Measurements from ENCODE around the gene LRRC42. TPM values are rescaled to one million over a fixed set of nuclear protein-coding genes. Genes with fewer than 3 reads are reported as not detected.

The LRRC42 gene
- total RNA-seq, 1 experiment from 2014 or later = 38.1 TPM

DNA sequence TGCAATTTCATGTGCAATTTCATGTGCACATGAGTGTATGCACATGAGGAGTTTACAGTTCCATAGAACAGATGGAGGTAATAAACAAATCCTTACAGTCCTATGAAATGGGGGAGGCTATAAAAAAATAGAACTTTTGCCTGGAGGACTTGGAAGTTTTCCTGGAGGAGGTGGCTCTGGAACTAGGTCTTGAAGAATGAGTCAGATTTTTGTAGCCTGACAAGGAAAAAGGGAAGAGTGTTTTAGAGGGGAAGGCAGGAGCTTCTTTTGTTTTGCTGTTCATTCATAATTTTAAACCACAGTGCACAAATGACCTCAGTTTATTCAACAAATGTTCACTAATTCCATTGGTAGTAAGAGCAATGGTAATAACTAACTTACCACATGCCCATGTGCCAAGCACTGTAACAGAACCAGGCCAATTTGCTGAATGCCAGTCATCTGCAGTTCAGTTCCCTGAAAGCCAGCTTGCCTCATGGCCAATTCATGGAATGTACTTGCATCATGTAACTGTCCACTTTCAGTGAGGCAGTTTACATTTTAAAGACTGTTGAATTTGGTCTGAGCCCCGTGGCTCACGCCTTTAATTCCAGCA lies 49.4 kb upstream of the LRRC42 start:
- Mint-ChIP-seq H3K27me3 (ENCODE audit: low read depth) (peaks cover 10% of the 10 kb centered on the region), H3K27ac (no peak overlapping the region), H3K4me1 (no peaks in the 10 kb centered on the region), H3K4me3 (no peak overlapping the region), H3K36me3 (no peaks in the 10 kb centered on the region), H3K9me3 (no peaks in the 10 kb centered on the region)
- ChIA-PET CTCF (interaction anchor here (0.6 kb wide), 1 partner anchor 26 kb away, joined by 5 read pairs; no protein-coding TSS in a partner anchor), POLR2A (no interaction called here)
- no peak for ATAC-seq
- TF ChIP-seq, protein P1, sequence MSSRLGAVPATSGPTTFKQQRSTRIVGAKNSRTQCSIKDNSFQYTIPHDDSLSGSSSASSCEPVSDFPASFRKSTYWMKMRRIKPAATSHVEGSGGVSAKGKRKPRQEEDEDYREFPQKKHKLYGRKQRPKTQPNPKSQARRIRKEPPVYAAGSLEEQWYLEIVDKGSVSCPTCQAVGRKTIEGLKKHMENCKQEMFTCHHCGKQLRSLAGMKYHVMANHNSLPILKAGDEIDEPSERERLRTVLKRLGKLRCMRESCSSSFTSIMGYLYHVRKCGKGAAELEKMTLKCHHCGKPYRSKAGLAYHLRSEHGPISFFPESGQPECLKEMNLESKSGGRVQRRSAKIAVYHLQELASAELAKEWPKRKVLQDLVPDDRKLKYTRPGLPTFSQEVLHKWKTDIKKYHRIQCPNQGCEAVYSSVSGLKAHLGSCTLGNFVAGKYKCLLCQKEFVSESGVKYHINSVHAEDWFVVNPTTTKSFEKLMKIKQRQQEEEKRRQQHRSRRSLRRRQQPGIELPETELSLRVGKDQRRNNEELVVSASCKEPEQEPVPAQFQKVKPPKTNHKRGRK (CRISPR knock-in tag; IDR thresholded peaks at IDR 0.05; ENCODE audit: borderline replicate concordance) = no peak
- no peak for TF ChIP-seq ZNF423 (CRISPR knock-in tag; IDR thresholded peaks at IDR 0.05)
- TF ChIP-seq ESRRA (CRISPR knock-in tag; IDR thresholded peaks at IDR 0.05; ENCODE audit: borderline replicate concordance) = no peak
- peak; percentile 34; the same call in 1 of the 2 replicates for TF ChIP-seq GABPB1 (CRISPR knock-in tag; IDR thresholded peaks at IDR 0.05)
- DNase-seq (ENCODE audit: low spot score) = no peak

- no peaks in the 10 kb centered on the region for H3K4me1 Mint-ChIP-seq
- H3K4me3 Mint-ChIP-seq = no peak overlapping the region
- no peaks in the 10 kb centered on the region for H3K36me3 Mint-ChIP-seq
- H3K27ac Mint-ChIP-seq = no peak overlapping the region
- H3K27me3 Mint-ChIP-seq (ENCODE audit: low read depth) = peaks cover 10% of the 10 kb centered on the region
- H3K9me3 Mint-ChIP-seq = no peaks in the 10 kb centered on the region
- CTCF ChIA-PET = interaction anchor here (0.9 to 1.9 kb wide), 2 partner anchors 47 to 60 kb away, joined by 3 to 4 read pairs; partner anchors contain the start of genes IFT25 and LRRC42
- DNase-seq (ENCODE audit: low spot score) = no peak
- ATAC-seq = no peak
- POLR2A ChIA-PET = no interaction called here
- TF ChIP-seq E2F5 (CRISPR knock-in tag; IDR thresholded peaks at IDR 0.05) = no peak
- TF ChIP-seq E2F1 (CRISPR knock-in tag; IDR thresholded peaks at IDR 0.05) = no peak
- TF ChIP-seq GABPB1 (CRISPR knock-in tag; IDR thresholded peaks at IDR 0.05) = no peak
- no peak for TF ChIP-seq PRDM15 (CRISPR knock-in tag; IDR thresholded peaks at IDR 0.05)
- no peak for TF ChIP-seq ZNF317 (CRISPR knock-in tag; IDR thresholded peaks at IDR 0.05; ENCODE audit: borderline replicate concordance, low read depth)
- TF ChIP-seq, protein P2, sequence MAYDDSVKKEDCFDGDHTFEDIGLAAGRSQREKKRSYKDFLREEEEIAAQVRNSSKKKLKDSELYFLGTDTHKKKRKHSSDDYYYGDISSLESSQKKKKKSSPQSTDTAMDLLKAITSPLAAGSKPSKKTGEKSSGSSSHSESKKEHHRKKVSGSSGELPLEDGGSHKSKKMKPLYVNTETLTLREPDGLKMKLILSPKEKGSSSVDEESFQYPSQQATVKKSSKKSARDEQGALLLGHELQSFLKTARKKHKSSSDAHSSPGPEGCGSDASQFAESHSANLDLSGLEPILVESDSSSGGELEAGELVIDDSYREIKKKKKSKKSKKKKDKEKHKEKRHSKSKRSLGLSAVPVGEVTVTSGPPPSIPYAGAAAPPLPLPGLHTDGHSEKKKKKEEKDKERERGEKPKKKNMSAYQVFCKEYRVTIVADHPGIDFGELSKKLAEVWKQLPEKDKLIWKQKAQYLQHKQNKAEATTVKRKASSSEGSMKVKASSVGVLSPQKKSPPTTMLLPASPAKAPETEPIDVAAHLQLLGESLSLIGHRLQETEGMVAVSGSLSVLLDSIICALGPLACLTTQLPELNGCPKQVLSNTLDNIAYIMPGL (CRISPR knock-in tag; IDR thresholded peaks at IDR 0.05) = no peak
- no peak for TF ChIP-seq CBFB (CRISPR knock-in tag; IDR thresholded peaks at IDR 0.05; ENCODE audit: low read depth)
- no peak for TF ChIP-seq RELA (CRISPR knock-in tag; IDR thresholded peaks at IDR 0.05; ENCODE audit: borderline replicate concordance)
- TF ChIP-seq JAZF1 (CRISPR knock-in tag; IDR thresholded peaks at IDR 0.05) = no peak
- TF ChIP-seq, protein P3, sequence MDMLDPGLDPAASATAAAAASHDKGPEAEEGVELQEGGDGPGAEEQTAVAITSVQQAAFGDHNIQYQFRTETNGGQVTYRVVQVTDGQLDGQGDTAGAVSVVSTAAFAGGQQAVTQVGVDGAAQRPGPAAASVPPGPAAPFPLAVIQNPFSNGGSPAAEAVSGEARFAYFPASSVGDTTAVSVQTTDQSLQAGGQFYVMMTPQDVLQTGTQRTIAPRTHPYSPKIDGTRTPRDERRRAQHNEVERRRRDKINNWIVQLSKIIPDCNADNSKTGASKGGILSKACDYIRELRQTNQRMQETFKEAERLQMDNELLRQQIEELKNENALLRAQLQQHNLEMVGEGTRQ (CRISPR knock-in tag; IDR thresholded peaks at IDR 0.05) = no peak
- TF ChIP-seq ZNF263 (CRISPR knock-in tag; IDR thresholded peaks at IDR 0.05; ENCODE audit: low read depth) = no peak
- TF ChIP-seq ZNF425 (CRISPR knock-in tag; conservative IDR thresholded peaks at IDR 0.05) = no peak
- TF ChIP-seq, protein P4, sequence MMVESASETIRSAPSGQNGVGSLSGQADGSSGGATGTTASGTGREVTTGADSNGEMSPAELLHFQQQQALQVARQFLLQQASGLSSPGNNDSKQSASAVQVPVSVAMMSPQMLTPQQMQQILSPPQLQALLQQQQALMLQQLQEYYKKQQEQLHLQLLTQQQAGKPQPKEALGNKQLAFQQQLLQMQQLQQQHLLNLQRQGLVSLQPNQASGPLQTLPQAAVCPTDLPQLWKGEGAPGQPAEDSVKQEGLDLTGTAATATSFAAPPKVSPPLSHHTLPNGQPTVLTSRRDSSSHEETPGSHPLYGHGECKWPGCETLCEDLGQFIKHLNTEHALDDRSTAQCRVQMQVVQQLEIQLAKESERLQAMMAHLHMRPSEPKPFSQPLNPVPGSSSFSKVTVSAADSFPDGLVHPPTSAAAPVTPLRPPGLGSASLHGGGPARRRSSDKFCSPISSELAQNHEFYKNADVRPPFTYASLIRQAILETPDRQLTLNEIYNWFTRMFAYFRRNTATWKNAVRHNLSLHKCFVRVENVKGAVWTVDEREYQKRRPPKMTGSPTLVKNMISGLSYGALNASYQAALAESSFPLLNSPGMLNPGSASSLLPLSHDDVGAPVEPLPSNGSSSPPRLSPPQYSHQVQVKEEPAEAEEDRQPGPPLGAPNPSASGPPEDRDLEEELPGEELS (CRISPR knock-in tag; IDR thresholded peaks at IDR 0.05) = no peak
- no peak for TF ChIP-seq CTCF (IDR thresholded peaks at IDR 0.05)
Measured at GRCh38 chr1:53899206-53899628, 46.9 kb upstream of the LRRC42 start.
